Ishikawa (cell line): Measurements from ENCODE around the gene MRAP.

ENCODE experiments used
- CEBPB ChIP-seq: IDR thresholded peaks from 2 replicates; pipeline ENCODE4 v1.6.1; 2012
- CREB1 ChIP-seq: IDR thresholded peaks from 2 replicates; pipeline ENCODE4 v1.6.1; 2012; ENCODE audit warnings: low read depth
- EGR1 ChIP-seq: IDR thresholded peaks from 2 replicates; pipeline ENCODE4 v1.6.1; 2012
- EP300 ChIP-seq: IDR thresholded peaks from 2 replicates; pipeline ENCODE4 v1.6.1; 2012; ENCODE audit warnings: borderline replicate concordance
- NFIC ChIP-seq: IDR thresholded peaks from 2 replicates; pipeline ENCODE4 v1.6.1; 2012
- RAD21 ChIP-seq: IDR thresholded peaks from 2 replicates; pipeline ENCODE4 v1.6.1; 2012; ENCODE audit warnings: low read depth
- TAF1 ChIP-seq: IDR thresholded peaks from 2 replicates; pipeline ENCODE4 v1.6.1; 2012; ENCODE audit warnings: low read depth, mild to moderate bottlenecking
- TCF12 ChIP-seq: IDR thresholded peaks from 2 replicates; pipeline ENCODE4 v1.6.1; 2012; ENCODE audit warnings: low read depth
- TEAD4 ChIP-seq: IDR thresholded peaks from 2 replicates; pipeline ENCODE4 v1.6.1; 2012
- YY1 ChIP-seq: IDR thresholded peaks from 2 replicates; pipeline ENCODE4 v1.6.1; 2012; ENCODE audit warnings: low read depth
- TF ChIP-seq, protein P1 (sequence below): IDR thresholded peaks from 2 replicates; pipeline ENCODE4 v1.6.1; 2012; ENCODE audit warnings: low read depth, mild to moderate bottlenecking

- TF ChIP-seq EGR1: no peak
- TF ChIP-seq TAF1: no peak
- TF ChIP-seq, protein P1, sequence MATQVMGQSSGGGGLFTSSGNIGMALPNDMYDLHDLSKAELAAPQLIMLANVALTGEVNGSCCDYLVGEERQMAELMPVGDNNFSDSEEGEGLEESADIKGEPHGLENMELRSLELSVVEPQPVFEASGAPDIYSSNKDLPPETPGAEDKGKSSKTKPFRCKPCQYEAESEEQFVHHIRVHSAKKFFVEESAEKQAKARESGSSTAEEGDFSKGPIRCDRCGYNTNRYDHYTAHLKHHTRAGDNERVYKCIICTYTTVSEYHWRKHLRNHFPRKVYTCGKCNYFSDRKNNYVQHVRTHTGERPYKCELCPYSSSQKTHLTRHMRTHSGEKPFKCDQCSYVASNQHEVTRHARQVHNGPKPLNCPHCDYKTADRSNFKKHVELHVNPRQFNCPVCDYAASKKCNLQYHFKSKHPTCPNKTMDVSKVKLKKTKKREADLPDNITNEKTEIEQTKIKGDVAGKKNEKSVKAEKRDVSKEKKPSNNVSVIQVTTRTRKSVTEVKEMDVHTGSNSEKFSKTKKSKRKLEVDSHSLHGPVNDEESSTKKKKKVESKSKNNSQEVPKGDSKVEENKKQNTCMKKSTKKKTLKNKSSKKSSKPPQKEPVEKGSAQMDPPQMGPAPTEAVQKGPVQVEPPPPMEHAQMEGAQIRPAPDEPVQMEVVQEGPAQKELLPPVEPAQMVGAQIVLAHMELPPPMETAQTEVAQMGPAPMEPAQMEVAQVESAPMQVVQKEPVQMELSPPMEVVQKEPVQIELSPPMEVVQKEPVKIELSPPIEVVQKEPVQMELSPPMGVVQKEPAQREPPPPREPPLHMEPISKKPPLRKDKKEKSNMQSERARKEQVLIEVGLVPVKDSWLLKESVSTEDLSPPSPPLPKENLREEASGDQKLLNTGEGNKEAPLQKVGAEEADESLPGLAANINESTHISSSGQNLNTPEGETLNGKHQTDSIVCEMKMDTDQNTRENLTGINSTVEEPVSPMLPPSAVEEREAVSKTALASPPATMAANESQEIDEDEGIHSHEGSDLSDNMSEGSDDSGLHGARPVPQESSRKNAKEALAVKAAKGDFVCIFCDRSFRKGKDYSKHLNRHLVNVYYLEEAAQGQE: no peak
- TF ChIP-seq CEBPB: no peak
- TF ChIP-seq NFIC: no peak
- no peak for TF ChIP-seq YY1
- no peak for TF ChIP-seq EP300
- TF ChIP-seq TCF12: no peak
- TF ChIP-seq CREB1: no peak
- no peak for TF ChIP-seq TEAD4
- TF ChIP-seq RAD21: no peak
Measured at GRCh38 chr21:32338209-32338921, 39.7 kb downstream of the MRAP start.
